CD14-positive monocyte (primary cell): Measurements from ENCODE around the gene MLLT3. TPM values are rescaled to one million over a fixed set of nuclear protein-coding genes. Genes with fewer than 3 reads are reported as not detected.

Source experiments
- DNase-seq, 3 donors: peaks; one replicate each; pipeline ENCODE4 v3.0.0-alpha.2; 2011 to 2022
- H2AFZ ChIP-seq: 2 replicates; pipeline ENCODE4 v1.6.0; 2012; ENCODE audit warnings: mild to moderate bottlenecking, low read depth, low read length, inconsistent platforms; ENCODE audit not compliant: insufficient read depth, poor library complexity, severe bottlenecking
- H3K27ac ChIP-seq, 2 donors: 1 replicate in 1 of 2; 2 replicates in 1 of 2; pipeline ENCODE4 v1.5.1; 2012 to 2013; ENCODE audit warnings: low read length in 2 of 2, control low read depth in 1 of 2, inconsistent platforms in 1 of 2, low read depth in 1 of 2, mild to moderate bottlenecking in 1 of 2
- H3K27me3 ChIP-seq, 2 donors: one replicate each; pipeline versions ENCODE4 v1.6.0 to v1.6.1; 2011 to 2013; ENCODE audit warnings: low read length in 2 of 2; ENCODE audit not compliant: control insufficient read depth in 2 of 2, insufficient read depth in 2 of 2
- H3K36me3 ChIP-seq, 2 donors: replicated peaks in 1 of 2; 1 replicate in 1 of 2; 2 replicates in 1 of 2; pipeline versions ENCODE4 v1.5.1 to v1.6.1; 2012 to 2013; ENCODE audit warnings: low read length in 2 of 2, control low read depth in 1 of 2, inconsistent platforms in 1 of 2, mild to moderate bottlenecking in 1 of 2; ENCODE audit not compliant: insufficient read depth in 2 of 2, control insufficient read depth in 1 of 2
- H3K4me1 ChIP-seq, 2 donors: 1 replicate in 1 of 2; 2 replicates in 1 of 2; pipeline versions ENCODE4 v1.5.1 to v1.6.1; 2012 to 2013; ENCODE audit warnings: low read length in 2 of 2, control low read depth in 1 of 2, inconsistent platforms in 1 of 2, mild to moderate bottlenecking in 1 of 2, moderate library complexity in 1 of 2; ENCODE audit not compliant: insufficient read depth in 2 of 2, control insufficient read depth in 1 of 2
- H3K4me2 ChIP-seq: replicated peaks from 2 replicates; pipeline ENCODE3; 2012; ENCODE audit warnings: low read length, moderate library complexity, mild to moderate bottlenecking; ENCODE audit not compliant: poor library complexity, severe bottlenecking; ENCODE audit errors: extremely low read depth
- H3K4me3 ChIP-seq, 3 experiments: fragments of 200-600 bp in 1 of 3; sonication (generic) in 1 of 3; replicated peaks in 1 of 3; 1 replicate in 2 of 3; 2 replicates in 1 of 3; pipeline ENCODE4 v1.5.1; 2011 to 2013; ENCODE audit warnings: low read length in 3 of 3, mild to moderate bottlenecking in 3 of 3, control low read depth in 2 of 3, low read depth in 2 of 3, inconsistent platforms in 1 of 3, moderate library complexity in 1 of 3
- H3K79me2 ChIP-seq: 2 replicates; pipeline ENCODE4 v1.6.0; 2012; ENCODE audit warnings: mild to moderate bottlenecking, control low read depth, inconsistent platforms, low read length, moderate library complexity; ENCODE audit not compliant: insufficient read depth
- H3K9ac ChIP-seq: 2 replicates; pipeline ENCODE4 v1.6.0; 2017; ENCODE audit warnings: low read length, mild to moderate bottlenecking; ENCODE audit not compliant: insufficient read depth, poor library complexity, severe bottlenecking
- H3K9me3 ChIP-seq, 2 donors: replicated peaks in 1 of 2; 1 replicate in 1 of 2; 2 replicates in 1 of 2; pipeline versions ENCODE4 v1.5.1 to v1.6.1; 2012 to 2013; ENCODE audit warnings: low read length in 2 of 2, control low read depth in 1 of 2; ENCODE audit not compliant: control insufficient read depth in 1 of 2, insufficient read depth in 1 of 2
- H4K20me1 ChIP-seq: 2 replicates; pipeline ENCODE4 v1.6.0; 2012; ENCODE audit warnings: mild to moderate bottlenecking, low read length, control low read depth, moderate library complexity; ENCODE audit not compliant: insufficient read depth
- H3K27ac Mint-ChIP-seq, 7 donors: one replicate each; pipeline ENCODE4 v1.8.0; 2020; ENCODE audit warnings: mild to moderate bottlenecking in 7 of 7, mixed read lengths in 7 of 7, moderate library complexity in 6 of 7, inconsistent platforms in 2 of 7
- H3K27me3 Mint-ChIP-seq, 3 donors: one replicate each; pipeline ENCODE4 v1.8.0; 2021 to 2022; ENCODE audit warnings: low read depth in 3 of 3, mild to moderate bottlenecking in 3 of 3, mixed read lengths in 3 of 3, moderate library complexity in 3 of 3, inconsistent platforms in 1 of 3
- H3K36me3 Mint-ChIP-seq, 2 donors: one replicate each; pipeline ENCODE4 v1.8.0; 2020; ENCODE audit warnings: mixed read lengths in 2 of 2, inconsistent platforms in 1 of 2, mild to moderate bottlenecking in 1 of 2
- H3K4me1 Mint-ChIP-seq: one replicate; pipeline ENCODE4 v1.8.0; 2020; ENCODE audit warnings: mild to moderate bottlenecking, mixed read lengths
- H3K4me3 Mint-ChIP-seq, 2 donors: one replicate each; pipeline ENCODE4 v1.8.0; 2020; ENCODE audit warnings: mild to moderate bottlenecking in 2 of 2, mixed read lengths in 2 of 2, moderate library complexity in 1 of 2
- H3K9me3 Mint-ChIP-seq, 7 donors: one replicate each; pipeline ENCODE4 v1.8.0; 2020 to 2022; ENCODE audit warnings: mixed read lengths in 7 of 7, mild to moderate bottlenecking in 6 of 7, moderate library complexity in 6 of 7, inconsistent platforms in 2 of 7
- CTCF ChIP-seq: fragments of 200-600 bp; IDR thresholded peaks from one replicate; pipeline ENCODE4 v1.8.0; 2022; ENCODE audit warnings: antibody characterized with exemption, mild to moderate bottlenecking
- WGBS: methylation state at CpG from one replicate; pipeline ENCODE4 v1.1.5; 2013; ENCODE audit warnings: missing lambda C conversion rate; ENCODE audit not compliant: insufficient coverage; 5-methylcytosine and 5-hydroxymethylcytosine counted together
- intact Hi-C, 2 donors: fragments of 100-400 bp; cut with micrococcal nuclease; formaldehyde crosslinking; loops; one replicate each; pipeline versions ENCODE4 v1.15.0 to v1.15.1; 2023
- polyA plus RNA-seq, 3 donors: library from polyadenylated mRNA; depleted of rRNA in 1 of 3; unstranded in 2 of 3; stranded (reverse) in 1 of 3; fragments of 300-500 nt in 2 of 3; fragments of >200 nt in 1 of 3; fragmentation: Illumina TruSeq in 2 of 3; gene quantifications; 1 replicate in 2 of 3; 2 replicates in 1 of 3; pipeline ENCODE4 v1.2.3, GENCODE V29; 2012 to 2021

MLLT3 gene
- polyA plus RNA-seq, 3 donors: 0.81 to 2.3 (median 1.5) TPM

GRCh38 chr9:20496328-20496727, 126.0 kb downstream of the MLLT3 start:
- no peaks in the 10 kb centered on the region for H3K9me3 ChIP-seq
- H3K36me3 Mint-ChIP-seq: no peaks in the 10 kb centered on the region
- no peak overlapping the region for H3K4me2 ChIP-seq
- intact Hi-C loops: no loop called here
- H3K27ac ChIP-seq: no peak overlapping the region
- peaks cover 0 to 2% (median 0%) of the 10 kb centered on the region in 3 donors for H3K27me3 Mint-ChIP-seq
- H3K36me3 ChIP-seq: no peaks in the 10 kb centered on the region
- peaks cover 2% of the 10 kb centered on the region for H3K4me1 Mint-ChIP-seq
- no peaks in the 10 kb centered on the region for H4K20me1 ChIP-seq
- no peak for TF ChIP-seq CTCF
- DNase-seq: no peak
- no peaks in the 10 kb centered on the region for H3K9me3 Mint-ChIP-seq
- no peaks in the 10 kb centered on the region for H3K4me1 ChIP-seq
- no peak overlapping the region for H3K27ac Mint-ChIP-seq
- no peaks in the 10 kb centered on the region for H3K27me3 ChIP-seq
- H3K4me3 Mint-ChIP-seq: no peak overlapping the region
- no peak overlapping the region for H2AFZ ChIP-seq
- no peak overlapping the region for H3K4me3 ChIP-seq
- no CpG with 5 or more reads among the region's 2 CpGs for WGBS
- H3K9ac ChIP-seq: no peak overlapping the region
- H3K79me2 ChIP-seq: no peaks in the 10 kb centered on the region

- Mint-ChIP-seq H3K27ac (no peak overlapping the region), H3K4me3 (no peak overlapping the region), H3K27me3 (peaks cover 0 to 2% (median 0%) of the 10 kb centered on the region in 3 donors), H3K9me3 (no peaks in the 10 kb centered on the region), H3K4me1 (peaks cover 10% of the 10 kb centered on the region), H3K36me3 (no peaks in the 10 kb centered on the region)
- H3K4me3 ChIP-seq: no peak overlapping the region
- H2AFZ ChIP-seq: no peak overlapping the region
- no peak for DNase-seq
- H3K36me3 ChIP-seq: no peaks in the 10 kb centered on the region
- TF ChIP-seq CTCF: no peak
- no peaks in the 10 kb centered on the region for H3K9me3 ChIP-seq
- intact Hi-C loops: no loop called here
- H3K9ac ChIP-seq: no peak overlapping the region
- H4K20me1 ChIP-seq: no peaks in the 10 kb centered on the region
- H3K27me3 ChIP-seq: no peaks in the 10 kb centered on the region
- H3K4me2 ChIP-seq: no peak overlapping the region
- no peak overlapping the region for H3K27ac ChIP-seq
- H3K4me1 ChIP-seq: no peaks in the 10 kb centered on the region
- H3K79me2 ChIP-seq: no peaks in the 10 kb centered on the region
- no CpG with 5 or more reads among the region's 3 CpGs for WGBS
Observed at GRCh38 chr9:20495098-20495497, 127.2 kb downstream of the MLLT3 start.
